ENCODE data around the gene ALDH3B1. TPM values are rescaled to one million over a fixed set of nuclear protein-coding genes. Genes with fewer than 3 reads are reported as not detected.
A peak's percentile ranks its signal among the peaks of the same experiment; 100 is the strongest.

ALDH3B1 gene
- total RNA-seq, 1 experiment from 2014 or later: not detected

GRCh38 chr11:68016161-68016903 is 6.2 kb downstream of the ALDH3B1 start:
- no peak overlapping the region for H3K14ac ChIP-seq (ENCODE audit: insufficient read depth, low read length)
- no peaks in the 10 kb centered on the region for H3K79me2 ChIP-seq (ENCODE audit: insufficient read depth, low read length)
- H3K23ac ChIP-seq (ENCODE audit: insufficient read length, low read depth, low read length): no peak overlapping the region
- peak overlapping the region in 1 of 3 experiments; percentile 18; a peak in 2 of 7 replicates for H3K27ac Mint-ChIP-seq
- H3K4me1 Mint-ChIP-seq: peaks cover 11 to 24% of the 10 kb centered on the region in 2 experiments
- no peak overlapping the region for H4K91ac ChIP-seq (ENCODE audit: insufficient read length, low read depth, low read length)
- no peak overlapping the region for H2AK5ac ChIP-seq (ENCODE audit: insufficient read length, low read length)
- no peak overlapping the region for H4K8ac ChIP-seq (replicated peaks; ENCODE audit: insufficient read length, low read depth, low read length)
- H3K27me3 Mint-ChIP-seq (ENCODE audit: low read depth): peaks cover 2% of the 10 kb centered on the region
- no peaks in the 10 kb centered on the region for H3K9me3 Mint-ChIP-seq
- no peak overlapping the region for H3K18ac ChIP-seq (ENCODE audit: insufficient read length, low read depth, low read length)
- no peaks in the 10 kb centered on the region for H3K27me3 ChIP-seq (ENCODE audit: insufficient read depth, low read length)
- H3K27ac ChIP-seq (ENCODE audit: insufficient read length, low read depth, low read length): no peak overlapping the region
- H2BK5ac ChIP-seq (ENCODE audit: insufficient read length, low read length): no peak overlapping the region
- no peak overlapping the region for H2BK15ac ChIP-seq (ENCODE audit: low read depth, low read length)
- H3K4me2 ChIP-seq (ENCODE audit: insufficient read depth, insufficient read length, low read length): no peak overlapping the region
- no peaks in the 10 kb centered on the region; a peak in 1 of 7 replicates for H3K36me3 Mint-ChIP-seq (ENCODE audit: insufficient read depth in 1 of 3, low read depth in 3 of 3)
- no peak overlapping the region for H4K5ac ChIP-seq (ENCODE audit: insufficient read length, low read depth, low read length)
- no peak overlapping the region for H3K56ac ChIP-seq (ENCODE audit: insufficient read length, low read depth, low read length)
- no peaks in the 10 kb centered on the region for H3K9me3 ChIP-seq (ENCODE audit: control insufficient read depth, low read depth, low read length)
- no peak overlapping the region for H3T11ph ChIP-seq (ENCODE audit: low read length)
- no peak overlapping the region for H3K4ac ChIP-seq (ENCODE audit: low read depth, low read length)
- H3K4me1 ChIP-seq (ENCODE audit: insufficient read depth, low read length): no peaks in the 10 kb centered on the region; the same call in 1 of the 2 replicates
- no CpG with 5 or more reads among the region's 13 CpGs for WGBS (ENCODE audit: extremely low coverage, insufficient read length, low lambda C conversion rate)
- no peaks in the 10 kb centered on the region for H3K23me2 ChIP-seq (ENCODE audit: insufficient read length, low read depth, low read length, poor library complexity, severe bottlenecking)
- H3K9ac ChIP-seq (ENCODE audit: extremely low read depth, insufficient read length, low read length): no peak overlapping the region
- no peak overlapping the region for H3K4me3 Mint-ChIP-seq
- no peak for TF ChIP-seq CTCF (conservative IDR thresholded peaks at IDR 0.05)
- H4K20me1 ChIP-seq (ENCODE audit: control insufficient read depth, insufficient read depth, insufficient read length): no peaks in the 10 kb centered on the region
- H2BK20ac ChIP-seq (ENCODE audit: low read depth, low read length, poor library complexity, severe bottlenecking): no peak overlapping the region
- H2BK120ac ChIP-seq (ENCODE audit: low read depth, low read length, poor library complexity, severe bottlenecking): no peak overlapping the region
- no peaks in the 10 kb centered on the region for H3K79me1 ChIP-seq (ENCODE audit: insufficient read depth, low read depth, low read length, poor library complexity, severe bottlenecking)
- no peak for DNase-seq
- H2BK12ac ChIP-seq (ENCODE audit: insufficient read length, low read depth, low read length): no peak overlapping the region
- no peak overlapping the region for H2AFZ ChIP-seq (ENCODE audit: low read length)

All from H9 (cell line).